HCT116 (cell line): ENCODE results near the gene SULT1B1. TPM values are rescaled to one million over a fixed set of nuclear protein-coding genes. Genes with fewer than 3 reads are reported as not detected.

Source experiments
- ATAC-seq: fragments of 200-7000 bp; cut with Tn5 transposase; 2 replicates; pipeline ENCODE4 v1.9.1; 2020; ENCODE audit warnings: mild to moderate bottlenecking, moderate library complexity
- BruUV-seq: library from RNA; stranded (reverse); fragments of 400-500 nt; replicated peaks from 2 replicates; lab custom pipeline; 2021; lab: Mats Ljungman, UMichigan
- CTCF ChIA-PET: fragments of 300-600 bp; sonication (Branson Sonifier 250); formaldehyde crosslinking; loops from one replicate; lab custom pipeline; 2021; ENCODE audit warnings: antibody characterized with exemption; lab: Charles Lee
- POLR2A ChIA-PET: fragments of 300-600, 350-600 bp; sonication (Branson Sonifier 250); formaldehyde crosslinking; loops from one replicate; lab custom pipeline; 2021; ENCODE audit warnings: antibody characterized with exemption; lab: Charles Lee
- RAD21 ChIA-PET, 2 experiments: fragments of 300-600 bp; sonication (Branson Sonifier 250); formaldehyde crosslinking; loops; one replicate each; lab custom pipeline; 2023; ENCODE audit warnings: low total read pairs in 2 of 2; ENCODE audit not compliant: uncharacterized antibody in 2 of 2, unreplicated experiment in 2 of 2, low non-redundant PET in 1 of 2; lab: Charles Lee
- DNase-seq: peaks from one replicate; pipeline ENCODE4 v3.0.0-alpha.2; 2010; ENCODE audit warnings: low read depth, low spot score
- H2AFZ ChIP-seq: fragments of 200-600 bp; shearing (Covaris generic), sonication (generic); 2 replicates; pipeline ENCODE4 v1.6.1; 2017; ENCODE audit warnings: low read depth, mixed run types, mixed read lengths, antibody characterized with exemption, low read length; ENCODE audit not compliant: poor library complexity, severe bottlenecking
- H3K27ac ChIP-seq: 2 replicates; pipeline ENCODE4 v1.5.1; 2012; ENCODE audit warnings: low read depth, low read length
- H3K27me3 ChIP-seq: fragments of 200-600 bp; sonication (generic); 2 replicates; pipeline ENCODE4 v1.6.1; 2016; ENCODE audit warnings: mixed run types, low read length, mixed read lengths; ENCODE audit not compliant: insufficient read depth
- H3K36me3 ChIP-seq, 2 experiments: fragments of 200-500 bp in 1 of 2; fragments of 200-600 bp in 1 of 2; sonication (Bioruptor generic) in 1 of 2; sonication (generic) in 1 of 2; 2 replicates each; pipeline versions ENCODE4 v1.5.1 to v1.6.1; 2014 to 2016; ENCODE audit warnings: low read length in 2 of 2, inconsistent platforms in 1 of 2, mixed read lengths in 1 of 2, mixed run types in 1 of 2; ENCODE audit not compliant: insufficient read depth in 2 of 2, control insufficient read depth in 1 of 2
- H3K4me1 ChIP-seq, 2 experiments: fragments of 200-600 bp in 1 of 2; sonication (generic) in 1 of 2; 2 replicates each; pipeline versions ENCODE4 v1.5.1 to v1.6.1; 2012 to 2017; ENCODE audit warnings: low read length in 2 of 2, inconsistent platforms in 1 of 2, mild to moderate bottlenecking in 1 of 2, mixed read lengths in 1 of 2, mixed run types in 1 of 2, moderate library complexity in 1 of 2; ENCODE audit not compliant: insufficient read depth in 2 of 2, control insufficient read depth in 1 of 2
- H3K4me2 ChIP-seq: fragments of 200-600 bp; sonication (generic); 2 replicates; pipeline ENCODE4 v1.6.1; 2017; ENCODE audit warnings: mixed run types, low read length, mixed read lengths
- H3K4me3 ChIP-seq, 2 experiments: fragments of 200-600 bp in 1 of 2; sonication (generic) in 1 of 2; replicated peaks in 1 of 2; 2 replicates each; pipeline ENCODE4 v1.5.1; 2011 to 2016; ENCODE audit warnings: low read length in 2 of 2, control low read depth in 1 of 2, low read depth in 1 of 2, mild to moderate bottlenecking in 1 of 2, mixed read lengths in 1 of 2, mixed run types in 1 of 2
- H3K79me2 ChIP-seq: fragments of 200-600 bp; sonication (generic); 2 replicates; pipeline ENCODE4 v1.6.1; 2017; ENCODE audit warnings: mild to moderate bottlenecking, mixed run types, low read length, moderate library complexity, mixed read lengths; ENCODE audit not compliant: insufficient read depth
- H3K9ac ChIP-seq: fragments of 200-600 bp; sonication (generic); 2 replicates; pipeline ENCODE4 v1.6.1; 2016; ENCODE audit warnings: low read length, mixed read lengths
- H3K9me2 ChIP-seq: fragments of 200-600 bp; sonication (generic), shearing (Covaris generic); 2 replicates; pipeline ENCODE4 v1.6.1; 2017; ENCODE audit warnings: mixed run types, mild to moderate bottlenecking, moderate library complexity; ENCODE audit not compliant: insufficient read depth
- H3K9me3 ChIP-seq, 2 experiments: fragments of 200-500 bp in 1 of 2; fragments of 200-600 bp in 1 of 2; sonication (Bioruptor generic) in 1 of 2; sonication (generic) in 1 of 2; 2 replicates each; pipeline ENCODE4 v1.6.1; 2014 to 2017; ENCODE audit warnings: low read length in 2 of 2, mixed read lengths in 2 of 2, inconsistent platforms in 1 of 2, low read depth in 1 of 2, mild to moderate bottlenecking in 1 of 2, mixed run types in 1 of 2, moderate library complexity in 1 of 2; ENCODE audit not compliant: control insufficient read depth in 1 of 2, insufficient read depth in 1 of 2
- H4K20me1 ChIP-seq: fragments of 200-600 bp; sonication (generic), shearing (Covaris generic); 2 replicates; pipeline ENCODE4 v1.6.1; 2017; ENCODE audit warnings: mixed run types, mild to moderate bottlenecking, moderate library complexity; ENCODE audit not compliant: insufficient read depth
- CBX3 ChIP-seq: IDR thresholded peaks from 2 replicates; pipeline ENCODE4 v1.6.1; 2012; ENCODE audit warnings: low read depth
- CEBPB ChIP-seq: IDR thresholded peaks from 2 replicates; pipeline ENCODE4 v1.6.1; 2012; ENCODE audit warnings: low read depth
- CTCF ChIP-seq, 3 experiments: fragments of 200-600 bp in 1 of 3; sonication (generic) in 1 of 3; IDR thresholded peaks in 2 of 3; conservative IDR thresholded peaks in 1 of 3; 2 replicates each; pipeline ENCODE4 v1.5.1; 2012 to 2017; ENCODE audit warnings: low read depth in 2 of 3, low read length in 2 of 3, antibody characterized with exemption in 1 of 3, borderline replicate concordance in 1 of 3, control low read depth in 1 of 3, mild to moderate bottlenecking in 1 of 3, mixed read lengths in 1 of 3, mixed run types in 1 of 3, moderate library complexity in 1 of 3; ENCODE audit not compliant: insufficient read depth in 1 of 3
- EZH2 ChIP-seq: fragments of 200-600 bp; sonication (generic); IDR thresholded peaks from 2 replicates; pipeline ENCODE4 v1.6.1; 2017; ENCODE audit warnings: antibody characterized with exemption, mixed run types
- FOSL1 ChIP-seq: IDR thresholded peaks from 2 replicates; pipeline ENCODE4 v1.6.1; 2012; ENCODE audit warnings: low read depth
- JUND ChIP-seq: IDR thresholded peaks from 2 replicates; pipeline ENCODE4 v1.6.1; 2012
- MAX ChIP-seq: IDR thresholded peaks from 2 replicates; pipeline ENCODE4 v1.6.1; 2012
- POLR2A ChIP-seq: IDR thresholded peaks from 2 replicates; pipeline ENCODE4 v1.7.0; 2011; ENCODE audit warnings: borderline replicate concordance; ENCODE audit not compliant: insufficient read depth, insufficient read length; ENCODE audit errors: extremely low read depth
- RAD21 ChIP-seq: IDR thresholded peaks from 2 replicates; pipeline ENCODE4 v1.6.1; 2012; ENCODE audit warnings: low read depth, mild to moderate bottlenecking
- SP1 ChIP-seq: IDR thresholded peaks from 2 replicates; pipeline ENCODE4 v1.6.1; 2012; ENCODE audit warnings: low read depth
- TCF7L2 ChIP-seq: IDR thresholded peaks from 2 replicates; pipeline ENCODE4 v1.7.0; 2011; ENCODE audit warnings: borderline replicate concordance, inconsistent platforms; ENCODE audit not compliant: insufficient read depth, insufficient read length; ENCODE audit errors: extremely low read depth
- ZFX ChIP-seq: fragments of 450-650 bp; IDR thresholded peaks from 2 replicates; pipeline ENCODE4 v1.6.1; 2017
- intact Hi-C: fragments of 100-400 bp; cut with micrococcal nuclease; formaldehyde crosslinking; loops from 2 replicates; pipeline ENCODE4 v1.10.0; 2022
- total RNA-seq: library from RNA; stranded (reverse); gene quantifications from one replicate; pipeline ENCODE4 v1.2.1, GENCODE V29; 2021; ENCODE audit not compliant: unreplicated experiment

SULT1B1 gene
- total RNA-seq, 1 experiment from 2014 or later, result 0.10 TPM

- H3K79me2 ChIP-seq, result no peaks in the 10 kb centered on the region
- no peak overlapping the region for H3K9ac ChIP-seq
- ChIA-PET RAD21 (no interaction called here), CTCF (no interaction called here), POLR2A (no interaction called here)
- H3K9me2 ChIP-seq, result no peaks in the 10 kb centered on the region
- H3K4me2 ChIP-seq, result no peak overlapping the region
- ATAC-seq (no peak), DNase-seq (no peak)
- no peaks in the 10 kb centered on the region for H3K9me3 ChIP-seq
- H3K27me3 ChIP-seq, result no peaks in the 10 kb centered on the region
- no peak overlapping the region for H3K27ac ChIP-seq
- TF ChIP-seq RAD21 (no peak), ZFX (no peak), CBX3 (no peak), FOSL1 (no peak), JUND (no peak), MAX (no peak), CEBPB (no peak), TCF7L2 (no peak), SP1 (no peak), EZH2 (no peak), POLR2A (no peak), CTCF (IDR thresholded peaks at IDR 0.05 in 2 of 3, conservative IDR thresholded peaks at IDR 0.05 in 1 of 3; ENCODE audit: borderline replicate concordance in 1 of 3, insufficient read depth in 1 of 3, low read depth in 2 of 3, low read length in 2 of 3) (no peak)
- H3K36me3 ChIP-seq, result no peaks in the 10 kb centered on the region
- no peak overlapping the region for H3K4me3 ChIP-seq
- intact Hi-C loops, result no loop called here
- no TSS peak for BruUV-seq
- H2AFZ ChIP-seq, result no peak overlapping the region
- H4K20me1 ChIP-seq, result no peaks in the 10 kb centered on the region
- no peaks in the 10 kb centered on the region for H3K4me1 ChIP-seq
These were observed 33.0 kb downstream of the SULT1B1 start for GRCh38 chr4:69727426-69727825.
